ENCODE data around the gene STX8.
"Not testable (repeated sequence)": the region's sequence is repeated elsewhere in the genome, so short reads cannot be mapped to it uniquely, and the experiment has no call there.

Gene STX8

GRCh38 chr17:9408381-9408780 lies 167.2 kb downstream of the STX8 start:
- DNase-seq (ENCODE audit: low read depth in 2 of 3, low spot score in 2 of 3), result no peak

DNA sequence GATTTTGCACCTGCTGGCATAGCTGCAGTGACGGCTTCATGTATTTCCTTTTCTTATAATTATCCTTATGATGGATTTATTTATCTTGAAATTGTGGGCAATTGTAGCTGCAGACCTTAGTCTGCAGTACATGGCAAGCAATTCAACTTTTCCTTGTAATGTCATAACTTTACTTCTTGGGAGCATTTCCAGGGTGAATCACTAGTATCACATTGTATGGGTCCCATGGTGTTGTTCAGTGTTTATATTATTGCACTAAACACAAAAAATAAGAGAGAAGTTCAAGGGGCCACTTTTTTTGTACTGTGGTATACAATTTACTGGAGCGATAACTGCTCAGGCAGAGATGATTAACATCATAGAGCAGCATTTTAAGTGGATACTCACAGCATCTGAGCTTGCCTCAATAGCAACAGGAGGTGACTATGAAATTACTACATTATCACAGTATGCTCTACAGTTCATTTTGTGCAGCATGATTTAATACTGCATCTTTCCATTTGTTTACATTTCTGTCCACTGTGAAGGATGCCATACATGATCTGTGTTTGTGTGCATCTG lies 169.5 kb downstream of the STX8 start:
- no peak for DNase-seq (ENCODE audit: low read depth in 2 of 3, low spot score in 2 of 3)

GRCh38 chr17:9403257-9403656 lies 172.4 kb downstream of the STX8 start:
- no peak for DNase-seq (ENCODE audit: low read depth in 2 of 3, low spot score in 2 of 3)

- DNase-seq (ENCODE audit: low read depth in 2 of 3, low spot score in 2 of 3), result no peak
These were observed 172.9 kb downstream of the STX8 start for GRCh38 chr17:9402590-9403199.

- DNase-seq (ENCODE audit: low read depth in 2 of 3, low spot score in 2 of 3), result no peak
These were observed 174.2 kb downstream of the STX8 start for GRCh38 chr17:9401434-9401833.

DNA sequence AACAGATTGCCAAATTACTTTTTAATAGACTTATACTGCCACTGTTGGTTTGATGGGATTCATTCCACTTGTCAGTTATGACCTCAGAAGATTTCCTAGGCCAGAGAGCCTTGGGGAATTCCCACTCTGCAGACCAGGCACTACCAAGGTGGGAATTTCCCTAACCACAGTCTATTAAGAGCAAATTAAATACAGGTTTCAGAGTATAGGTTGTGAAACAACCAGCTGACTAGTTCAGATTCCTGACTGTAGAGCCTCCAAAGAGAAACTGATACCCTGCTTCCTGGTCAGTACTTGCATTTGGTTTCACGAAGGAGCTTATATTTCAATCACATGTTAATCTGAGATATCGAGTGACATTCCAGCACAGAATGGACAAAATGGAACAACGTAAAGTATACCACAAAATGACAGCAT lies 186.5 kb downstream of the STX8 start:
- no peak for DNase-seq (ENCODE audit: low read depth in 2 of 3, low spot score in 2 of 3)

DNA sequence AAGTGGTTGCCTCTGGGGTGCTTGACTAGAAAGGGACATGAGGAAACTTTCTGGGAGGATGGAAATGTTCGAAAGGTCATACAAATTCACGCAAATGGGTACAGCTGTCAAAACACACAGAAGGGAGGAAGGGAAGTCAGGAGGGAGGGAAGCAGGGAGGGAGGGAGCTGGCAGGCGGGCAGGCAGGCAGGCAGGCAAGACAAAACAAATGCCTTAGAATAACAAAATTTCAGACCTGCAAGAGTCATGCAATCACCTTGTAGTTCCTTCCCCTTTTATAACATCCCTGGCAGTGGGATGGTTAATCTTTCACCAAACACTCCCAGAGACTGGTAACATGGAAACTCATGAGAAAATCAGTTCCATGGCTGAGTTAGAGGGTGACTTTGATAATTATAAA lies 189.2 kb downstream of the STX8 start:
- DNase-seq (ENCODE audit: low read depth in 2 of 3, low spot score in 2 of 3), result no peak

DNA sequence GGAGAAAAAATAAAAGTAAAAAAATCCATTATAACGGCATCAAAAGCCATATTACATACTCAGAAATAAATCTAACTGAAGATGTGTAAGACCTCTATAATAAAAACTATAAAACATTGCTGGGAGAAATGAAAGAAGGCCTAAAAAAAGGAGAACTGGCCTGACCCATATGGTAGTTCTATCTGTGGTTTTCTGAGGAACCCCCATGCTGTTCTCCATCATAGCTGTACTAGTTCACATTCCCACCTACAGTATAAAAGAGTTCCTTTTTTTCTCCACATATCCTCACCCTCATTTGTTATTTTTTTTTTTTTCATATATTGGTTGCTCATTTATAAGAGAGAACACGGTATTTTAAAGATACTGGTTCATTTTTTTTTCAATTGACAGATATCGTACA lies 191.8 kb downstream of the STX8 start:
- DNase-seq (ENCODE audit: low read depth in 2 of 3, low spot score in 2 of 3), result no peak

- DNase-seq (ENCODE audit: low read depth in 2 of 3, low spot score in 2 of 3), result no peak
These were observed 193.0 kb downstream of the STX8 start for GRCh38 chr17:9382626-9383025.

DNA sequence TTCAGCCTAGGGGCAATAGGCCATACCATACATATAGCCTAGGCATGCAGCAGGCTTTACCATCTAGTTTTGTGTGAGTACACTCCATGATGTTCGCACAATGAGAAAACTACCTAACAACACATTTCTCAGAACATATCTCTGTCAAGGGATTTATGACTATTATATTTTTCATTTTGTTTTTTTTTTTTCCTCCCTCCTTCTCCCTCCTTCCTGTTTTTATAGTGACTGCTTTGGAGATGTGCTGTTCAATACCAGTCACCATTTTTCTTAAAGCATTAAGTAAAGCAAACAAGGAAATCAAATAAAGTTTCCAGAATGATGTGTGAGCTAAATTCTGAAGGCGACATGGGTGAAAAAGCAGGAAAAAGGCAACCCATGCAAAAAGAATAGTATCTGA lies 194.6 kb downstream of the STX8 start:
- DNase-seq (ENCODE audit: low read depth in 2 of 3, low spot score in 2 of 3), result no peak

DNA sequence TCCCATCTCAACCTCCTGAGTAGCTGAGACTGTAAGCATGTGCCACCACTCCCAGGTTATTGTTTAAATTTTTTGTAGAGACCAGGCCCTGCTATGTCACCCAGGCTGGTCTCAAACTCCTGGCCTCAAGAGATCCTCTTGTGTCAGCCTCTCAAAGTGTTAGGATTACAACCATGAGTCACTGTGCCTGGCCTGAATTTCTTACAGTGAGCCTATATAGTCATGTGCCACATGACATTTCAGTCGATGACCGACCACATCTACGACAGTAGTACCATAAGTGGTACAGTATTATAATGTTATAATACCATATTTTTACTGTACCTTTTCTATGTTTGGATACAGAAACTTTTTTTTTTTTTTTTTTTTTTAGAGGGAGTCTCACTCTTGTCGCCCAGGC lies 195.3 kb downstream of the STX8 start:
- DNase-seq (ENCODE audit: low read depth in 2 of 3, low spot score in 2 of 3), result no peak

DNA sequence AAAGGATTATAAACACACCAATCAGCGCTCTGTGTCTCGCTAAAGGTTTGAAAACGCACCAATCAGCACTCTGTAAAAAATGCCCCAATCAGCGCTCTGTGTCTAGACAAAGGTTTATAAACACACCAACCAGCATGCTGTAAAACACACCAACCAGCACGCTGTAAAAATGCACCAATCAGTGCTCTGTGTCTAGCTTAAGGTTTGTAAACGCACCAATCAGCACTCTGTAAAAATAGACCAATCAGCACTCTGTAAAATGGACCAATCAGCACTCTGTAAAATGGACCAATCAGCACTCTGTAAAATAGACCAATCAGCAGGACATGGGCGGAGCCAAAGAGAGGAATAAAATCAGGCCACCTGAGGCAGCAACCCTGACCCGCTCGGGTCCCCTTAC lies 199.4 kb downstream of the STX8 start:
- not testable (repeated sequence) for DNase-seq (ENCODE audit: low read depth in 2 of 3, low spot score in 2 of 3)

DNA sequence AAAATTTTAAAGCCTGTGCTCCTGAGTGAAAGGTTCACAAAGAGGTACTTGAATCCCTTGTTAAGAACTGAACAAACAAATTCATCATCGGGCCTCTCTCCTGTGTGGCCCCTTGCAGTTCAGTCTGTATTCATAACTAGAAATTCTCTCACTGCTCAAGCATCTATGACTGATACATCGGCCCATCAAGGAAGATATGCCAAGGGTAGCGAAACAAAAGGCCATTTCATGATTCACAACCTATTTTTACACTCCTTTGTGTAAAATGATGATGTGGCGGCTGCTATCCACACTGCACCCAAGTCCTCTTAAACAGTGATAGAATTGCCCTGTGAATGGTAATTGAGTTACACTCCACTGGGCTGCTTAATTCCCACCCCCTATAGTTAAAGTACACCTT lies 204.6 kb downstream of the STX8 start:
- no peak for DNase-seq (ENCODE audit: low read depth in 2 of 3, low spot score in 2 of 3)

GRCh38 chr17:9370467-9370866 lies 205.2 kb downstream of the STX8 start:
- DNase-seq (ENCODE audit: low read depth in 2 of 3, low spot score in 2 of 3), result no peak

DNA sequence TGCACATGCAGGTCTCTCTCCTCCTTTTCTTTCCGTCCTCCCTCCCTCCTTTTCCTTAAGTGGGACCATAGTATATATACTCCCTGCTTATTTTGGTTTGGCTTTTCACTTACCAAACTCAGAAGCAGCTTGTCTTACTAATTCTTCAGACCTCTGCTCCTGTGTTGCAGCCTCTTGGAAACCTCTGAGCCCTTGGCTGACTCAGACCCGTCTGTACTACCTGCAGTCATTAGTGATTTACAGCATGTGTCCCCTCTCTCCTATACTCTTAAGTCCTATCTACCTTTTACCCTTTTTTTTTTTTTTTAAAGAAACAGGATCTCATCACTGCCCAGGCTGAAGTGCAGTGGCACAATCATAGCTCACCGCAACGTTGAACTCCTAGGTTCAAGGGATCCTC lies 207.0 kb downstream of the STX8 start:
- DNase-seq (ENCODE audit: low read depth in 2 of 3, low spot score in 2 of 3), result no peak

DNA sequence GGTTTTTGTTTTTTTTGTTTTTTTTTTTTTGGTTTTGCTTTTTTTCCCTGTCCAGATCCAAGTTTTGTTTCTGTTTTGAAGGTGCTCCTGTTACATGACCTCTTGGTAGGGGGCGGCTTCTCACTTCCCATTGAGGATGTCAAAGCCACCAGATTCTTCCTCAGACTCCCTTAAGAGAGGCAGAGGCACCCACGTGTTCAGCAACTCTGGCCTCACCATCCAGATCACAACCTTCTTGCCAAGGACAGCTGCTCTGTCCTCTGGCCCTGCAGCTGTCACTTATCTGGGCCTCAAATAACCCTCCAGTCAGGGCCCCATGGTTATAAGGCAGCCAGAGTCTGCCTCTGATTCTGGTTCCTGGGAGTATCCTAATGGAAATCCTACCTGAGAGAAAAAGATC lies 208.5 kb downstream of the STX8 start:
- no peak for DNase-seq (ENCODE audit: low read depth in 2 of 3, low spot score in 2 of 3)

GRCh38 chr17:9364837-9365430 lies 210.7 kb downstream of the STX8 start:
- no peak for DNase-seq (ENCODE audit: low read depth in 2 of 3, low spot score in 2 of 3)

DNA sequence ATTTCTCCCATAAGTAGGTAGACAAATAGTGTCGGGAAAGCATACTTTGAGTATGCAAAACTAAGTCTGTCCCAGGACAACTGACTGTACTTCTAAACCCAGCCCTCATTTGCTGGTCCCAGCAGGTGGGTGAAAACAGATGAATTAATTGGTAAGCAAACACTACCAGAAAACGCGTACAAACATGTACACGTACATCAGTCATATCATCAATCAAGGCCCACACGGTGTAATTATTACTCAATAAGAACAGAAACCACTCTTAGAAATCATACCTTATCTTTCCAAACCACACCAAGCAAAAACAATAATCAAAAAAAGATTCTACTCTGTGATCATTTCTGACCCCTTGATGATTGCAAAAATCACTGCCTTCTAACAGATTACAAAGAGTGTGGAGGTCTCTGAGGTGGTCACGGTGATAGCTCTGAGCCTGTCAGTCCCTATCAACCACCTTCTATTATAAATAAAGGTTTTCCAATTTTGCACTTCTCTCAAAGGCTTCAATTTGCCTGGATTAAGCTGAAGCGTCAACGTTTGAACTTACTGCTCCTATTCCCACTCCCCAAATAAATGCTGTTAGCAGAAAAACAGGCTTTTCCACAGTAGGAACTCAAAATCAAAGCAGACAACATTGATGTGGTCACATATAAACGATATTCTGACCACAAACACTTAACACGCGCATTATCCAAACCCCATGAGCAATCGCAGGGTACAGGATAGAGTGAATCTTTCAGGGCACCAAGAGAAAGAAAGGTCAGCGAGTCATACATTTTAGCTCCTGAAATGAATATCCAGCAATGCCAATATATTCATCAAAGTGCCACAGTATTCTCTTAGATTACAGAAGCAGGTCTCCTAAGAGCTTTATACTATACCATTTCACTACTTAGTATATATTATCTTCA lies 211.9 kb downstream of the STX8 start:
- DNase-seq (ENCODE audit: low read depth in 2 of 3, low spot score in 2 of 3), result no peak

DNA sequence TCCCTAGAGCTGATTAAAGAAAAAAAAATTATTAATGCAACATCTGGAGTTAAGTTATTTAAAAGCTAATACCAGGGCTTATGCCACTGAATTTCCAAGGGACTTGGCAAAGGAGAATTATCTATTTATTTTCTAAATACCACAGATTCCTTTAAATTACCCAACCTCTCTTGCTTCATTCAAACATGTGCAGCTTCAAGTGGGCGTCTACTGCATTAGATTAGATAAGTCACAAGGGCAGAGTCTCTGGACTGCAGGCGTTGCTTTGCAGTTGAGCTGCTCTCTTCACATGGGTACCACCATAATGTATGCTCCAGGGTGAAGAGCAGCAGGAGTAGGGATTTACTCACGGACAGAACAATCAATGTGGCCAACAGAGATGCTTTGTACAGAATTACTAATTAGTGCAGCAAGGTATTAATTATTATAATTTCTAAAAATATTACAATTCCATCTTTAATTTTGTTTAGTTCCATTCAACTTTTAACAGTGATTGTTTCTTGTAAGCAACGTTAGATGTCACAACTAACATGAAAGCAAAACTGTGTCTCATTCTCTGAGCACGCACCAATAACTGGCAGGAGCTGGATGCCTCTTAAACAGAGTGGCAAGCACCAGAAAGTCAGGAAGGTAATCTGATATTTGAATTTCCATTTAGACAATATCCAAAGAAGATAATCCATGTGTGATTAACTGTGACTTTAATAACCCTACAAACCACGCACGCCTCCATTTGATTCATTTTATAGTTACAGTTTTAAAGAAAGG lies 214.2 kb downstream of the STX8 start:
- no peak for DNase-seq (ENCODE audit: low read depth in 2 of 3, low spot score in 2 of 3)

GRCh38 chr17:9360677-9361081 lies 214.9 kb downstream of the STX8 start:
- no peak for DNase-seq (ENCODE audit: low read depth in 2 of 3, low spot score in 2 of 3)

- no peak for DNase-seq (ENCODE audit: low read depth in 2 of 3, low spot score in 2 of 3)
These were observed 219.1 kb downstream of the STX8 start for GRCh38 chr17:9356488-9356911.

All from activated CD8-positive, alpha-beta memory T cell treated with anti-CD3 and anti-CD28 coated beads for 48 hours (primary cell).